C4-2B (cell line): Measurements from ENCODE around the gene MTHFD2.
"Not testable (repeated sequence)": the region's sequence is repeated elsewhere in the genome, so short reads cannot be mapped to it uniquely, and the experiment has no call there.

Experiments used
- ZFX ChIP-seq: fragments of 450-650 bp; IDR thresholded peaks from 2 replicates; pipeline ENCODE4 v1.6.1; 2017
- TF ChIP-seq, protein P1 (sequence below): fragments of 450-650 bp; conservative IDR thresholded peaks from 2 replicates; pipeline ENCODE4 v1.5.1; 2017; ENCODE audit warnings: mild to moderate bottlenecking

DNA sequence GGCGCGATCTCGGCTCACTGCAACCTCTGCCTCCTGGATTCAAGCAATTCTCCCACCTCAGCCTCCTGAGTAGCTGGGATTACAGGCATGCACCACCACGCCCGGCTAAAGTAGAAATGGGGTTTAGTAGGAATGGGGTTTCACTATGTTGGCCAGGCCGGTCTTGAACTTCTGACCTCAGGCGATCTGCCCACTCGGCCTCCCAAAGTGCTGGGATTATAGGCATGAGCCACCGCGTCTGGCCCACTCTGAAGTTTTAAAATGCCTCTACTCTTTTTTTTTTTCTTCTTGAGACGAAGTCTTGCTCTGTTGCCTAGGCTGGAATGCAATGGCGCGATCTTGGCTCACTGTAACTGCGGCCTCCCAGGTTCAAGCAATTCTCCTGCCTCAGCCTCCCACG is 11.7 kb upstream of the MTHFD2 start:
- TF ChIP-seq, protein P1, sequence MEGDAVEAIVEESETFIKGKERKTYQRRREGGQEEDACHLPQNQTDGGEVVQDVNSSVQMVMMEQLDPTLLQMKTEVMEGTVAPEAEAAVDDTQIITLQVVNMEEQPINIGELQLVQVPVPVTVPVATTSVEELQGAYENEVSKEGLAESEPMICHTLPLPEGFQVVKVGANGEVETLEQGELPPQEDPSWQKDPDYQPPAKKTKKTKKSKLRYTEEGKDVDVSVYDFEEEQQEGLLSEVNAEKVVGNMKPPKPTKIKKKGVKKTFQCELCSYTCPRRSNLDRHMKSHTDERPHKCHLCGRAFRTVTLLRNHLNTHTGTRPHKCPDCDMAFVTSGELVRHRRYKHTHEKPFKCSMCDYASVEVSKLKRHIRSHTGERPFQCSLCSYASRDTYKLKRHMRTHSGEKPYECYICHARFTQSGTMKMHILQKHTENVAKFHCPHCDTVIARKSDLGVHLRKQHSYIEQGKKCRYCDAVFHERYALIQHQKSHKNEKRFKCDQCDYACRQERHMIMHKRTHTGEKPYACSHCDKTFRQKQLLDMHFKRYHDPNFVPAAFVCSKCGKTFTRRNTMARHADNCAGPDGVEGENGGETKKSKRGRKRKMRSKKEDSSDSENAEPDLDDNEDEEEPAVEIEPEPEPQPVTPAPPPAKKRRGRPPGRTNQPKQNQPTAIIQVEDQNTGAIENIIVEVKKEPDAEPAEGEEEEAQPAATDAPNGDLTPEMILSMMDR = not testable (repeated sequence)
- TF ChIP-seq ZFX = not testable (repeated sequence)
